T-helper 1 cell treated with Interleukin-12 subunit alpha and Interleukin-12 subunit beta and Interleukin-4 antibody, amounts not matched to agents 30 ng/mL and 1 ng/mL, for 36 hours (primary cell): ENCODE results near the gene NRCAM. TPM values are rescaled to one million over a fixed set of nuclear protein-coding genes. Genes with fewer than 3 reads are reported as not detected.
"Not testable (repeated sequence)": the region's sequence is repeated elsewhere in the genome, so short reads cannot be mapped to it uniquely, and the experiment has no call there.

Experiments used
- intact Hi-C: fragments of 100-400 bp; cut with micrococcal nuclease; formaldehyde crosslinking; loops from one replicate; pipeline ENCODE4 v1.15.1; 2024
- total RNA-seq: library from RNA; stranded (reverse); gene quantifications from 2 replicates; pipeline ENCODE4 v1.2.3, GENCODE V29; 2022

The NRCAM gene
- total RNA-seq, 1 donor from 2014 or later, result 0.12 TPM

GRCh38 chr7:108403597-108404217 lies 52.5 kb downstream of the NRCAM start:
- intact Hi-C loops, result no loop called here

GRCh38 chr7:108402865-108403264 lies 53.4 kb downstream of the NRCAM start:
- intact Hi-C loops, result no loop called here

DNA sequence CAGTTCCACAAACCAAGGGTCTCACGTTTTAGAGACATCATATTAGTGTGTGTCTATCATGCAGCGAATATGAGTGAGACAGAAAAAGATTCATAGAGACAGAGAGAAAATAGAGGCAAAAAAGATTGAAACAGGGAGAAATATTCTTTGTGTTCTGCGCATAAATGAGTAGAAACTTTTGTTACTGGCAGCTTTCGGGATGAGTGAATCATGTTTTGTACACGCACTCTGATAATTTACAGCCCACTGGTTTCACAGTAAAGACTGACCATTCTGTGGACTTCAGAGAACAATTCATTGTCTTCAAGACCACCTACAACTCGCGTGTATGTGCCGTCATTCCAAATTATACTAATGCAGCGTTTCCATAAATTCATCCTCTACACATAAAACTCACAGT lies 60.2 kb downstream of the NRCAM start:
- intact Hi-C loops, result no loop called here

DNA sequence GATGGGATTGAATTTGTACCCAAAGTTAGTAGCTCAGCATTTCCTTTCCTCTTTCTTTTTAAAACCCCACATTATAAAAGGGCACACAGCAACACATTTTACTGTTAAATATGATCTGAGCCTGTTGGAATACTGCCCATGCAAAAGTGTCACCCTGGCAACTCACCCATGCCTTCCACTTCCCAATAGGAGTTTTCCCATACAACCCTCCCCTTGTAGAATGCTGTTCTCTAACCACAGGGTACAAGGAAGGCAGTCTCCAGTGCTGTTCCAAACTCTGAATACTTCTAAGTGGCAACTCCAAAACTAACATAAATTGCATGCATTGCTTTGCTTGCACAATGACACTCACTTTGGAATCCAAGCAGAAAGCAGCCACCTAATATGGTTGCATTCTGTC lies 60.8 kb downstream of the NRCAM start:
- intact Hi-C loops, result no loop called here

GRCh38 chr7:108393097-108393496 lies 63.1 kb downstream of the NRCAM start:
- intact Hi-C loops, result not testable (repeated sequence)

DNA sequence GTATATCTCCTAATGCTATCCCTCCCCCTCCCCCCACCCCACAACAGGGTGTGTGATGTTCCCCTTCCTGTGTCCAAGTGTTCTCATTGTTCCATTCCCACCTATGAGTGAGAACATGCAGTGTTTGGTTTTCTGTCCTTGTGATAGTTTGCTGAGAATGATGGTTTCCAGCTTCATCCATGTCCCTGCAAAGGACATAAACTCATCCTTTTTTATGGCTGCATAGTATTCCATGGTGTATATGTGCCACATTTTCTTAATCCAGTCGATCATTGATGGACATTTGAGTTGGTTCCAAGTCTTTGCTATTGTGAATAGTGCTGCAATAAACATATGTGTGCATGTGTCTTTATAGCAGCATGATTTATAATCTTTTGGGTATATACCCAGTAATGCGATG lies 68.5 kb downstream of the NRCAM start:
- intact Hi-C loops, result not testable (repeated sequence)

GRCh38 chr7:108385834-108386422 lies 70.3 kb downstream of the NRCAM start:
- intact Hi-C loops, result loop anchor here (1.0 kb wide), 1 partner anchor 111 kb away; no protein-coding TSS in a partner anchor

DNA sequence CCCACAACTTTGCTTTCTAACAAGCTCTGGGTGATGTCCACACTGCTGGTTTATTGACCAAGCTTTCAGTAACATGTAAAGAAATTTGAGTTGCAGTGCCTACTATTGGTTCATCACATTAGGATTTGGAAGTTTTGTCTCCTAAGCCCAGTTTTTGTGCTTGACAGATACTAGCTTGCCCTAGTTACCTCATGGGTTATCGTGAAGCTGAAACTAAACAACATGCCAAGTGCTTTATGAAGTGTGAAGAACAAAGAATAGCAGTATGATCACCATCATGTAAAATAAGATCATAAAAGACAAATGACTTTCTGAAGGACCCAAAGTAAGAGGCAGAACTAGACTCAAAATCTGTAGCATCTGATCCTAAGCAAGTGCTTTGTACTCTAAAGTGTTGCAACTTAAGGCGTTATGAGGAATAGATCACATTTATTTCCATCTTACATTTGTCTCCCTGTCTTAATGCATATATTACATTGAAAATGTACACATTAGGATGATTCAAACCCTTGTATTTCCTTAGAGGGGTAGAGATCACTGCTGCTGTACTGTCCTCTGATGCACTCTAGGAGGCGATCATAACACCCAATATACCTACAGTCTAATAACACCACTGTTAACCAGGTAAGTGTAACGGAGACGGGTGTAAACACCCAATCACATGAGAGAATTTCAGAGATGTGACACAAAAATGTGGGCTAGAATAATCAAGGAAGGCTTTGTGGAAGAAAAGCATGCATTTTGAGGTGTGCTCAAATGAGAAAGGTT lies 71.3 kb downstream of the NRCAM start:
- intact Hi-C loops, result loop anchor here (1.0 kb wide), 1 partner anchor 112 kb away; no protein-coding TSS in a partner anchor

- intact Hi-C loops, result no loop called here
These were observed 73.3 kb downstream of the NRCAM start for GRCh38 chr7:108382932-108383331.

GRCh38 chr7:108380517-108380916 lies 75.7 kb downstream of the NRCAM start:
- intact Hi-C loops, result no loop called here

DNA sequence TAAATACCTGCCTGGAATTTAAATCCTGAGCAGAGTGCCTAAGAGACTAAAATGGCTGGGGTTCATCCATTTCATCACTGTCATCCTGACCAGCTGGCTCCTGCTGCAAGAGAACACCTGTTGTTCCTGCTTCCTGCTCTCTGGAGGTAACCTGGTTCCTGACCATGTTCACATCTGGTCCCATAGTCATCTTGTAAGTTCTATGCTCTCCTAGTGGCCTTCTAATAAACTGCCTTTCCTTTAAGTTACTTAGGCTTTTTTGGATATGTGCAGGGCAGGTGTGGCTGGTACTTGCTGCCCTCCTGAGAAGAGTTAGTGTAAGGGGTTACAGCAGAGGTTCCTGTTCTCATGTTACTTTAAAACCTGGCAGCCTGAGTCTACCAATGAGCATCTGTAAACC lies 80.0 kb downstream of the NRCAM start:
- intact Hi-C loops, result no loop called here

DNA sequence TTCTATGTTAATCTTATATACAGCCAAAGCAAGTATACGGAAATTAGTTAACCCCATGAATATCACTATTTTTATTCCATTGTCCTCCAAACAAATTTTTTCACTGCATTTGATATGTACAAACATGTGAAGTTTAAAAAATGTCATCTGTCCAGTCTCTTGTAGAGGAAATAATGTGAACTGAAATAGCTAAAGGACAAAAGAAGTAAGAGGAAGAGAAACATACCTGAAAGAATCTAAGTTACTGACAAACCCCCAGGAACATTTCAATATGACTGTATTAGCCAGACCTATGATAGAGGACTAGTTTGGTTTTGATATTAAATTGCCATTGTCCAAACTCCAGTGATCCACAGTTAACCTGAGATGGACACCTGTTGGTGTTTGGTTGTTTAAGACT lies 80.6 kb downstream of the NRCAM start:
- intact Hi-C loops, result no loop called here

- intact Hi-C loops, result no loop called here
These were observed 81.3 kb downstream of the NRCAM start for GRCh38 chr7:108374899-108375298.

GRCh38 chr7:108372618-108373017 lies 83.6 kb downstream of the NRCAM start:
- intact Hi-C loops, result no loop called here

DNA sequence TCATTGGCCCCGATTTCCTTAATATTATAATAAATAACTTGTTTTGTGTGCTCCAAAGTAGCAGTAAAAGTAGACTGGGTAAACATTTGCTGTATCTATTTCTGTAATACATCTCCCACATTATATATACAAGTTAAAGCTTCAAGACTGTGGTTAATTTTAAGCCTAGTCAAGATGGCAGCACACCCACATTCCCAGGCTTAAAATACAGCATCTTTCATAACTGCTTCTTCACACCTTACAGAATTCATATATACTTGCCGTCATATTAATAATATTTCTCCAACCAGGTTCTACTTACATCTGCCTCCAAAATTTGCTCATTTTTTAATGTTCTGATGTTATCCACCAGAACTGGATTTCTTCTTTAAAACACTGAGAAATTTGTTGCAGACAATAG lies 85.6 kb downstream of the NRCAM start:
- intact Hi-C loops, result no loop called here

GRCh38 chr7:108368466-108368865 lies 87.8 kb downstream of the NRCAM start:
- intact Hi-C loops, result no loop called here

- intact Hi-C loops, result no loop called here
These were observed 88.3 kb downstream of the NRCAM start for GRCh38 chr7:108367946-108368345.

DNA sequence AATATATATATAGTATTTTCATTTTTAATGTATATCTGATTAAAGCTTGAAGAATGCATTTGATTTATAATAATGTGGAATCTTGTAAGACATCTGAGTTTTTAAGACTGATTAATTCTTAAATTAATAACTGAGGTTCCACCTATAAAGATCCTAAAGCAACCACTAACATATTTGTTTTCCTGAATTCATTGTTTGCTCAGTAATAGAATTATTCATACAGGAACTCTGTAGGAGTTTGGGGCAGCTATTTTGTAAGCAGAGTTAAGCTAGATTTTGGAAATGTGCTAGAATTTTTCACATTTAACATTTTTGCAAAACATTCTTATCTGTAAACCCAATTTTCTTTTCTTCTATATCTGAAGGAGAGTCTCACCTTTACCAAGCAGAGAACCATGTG lies 88.9 kb downstream of the NRCAM start:
- intact Hi-C loops, result no loop called here

- intact Hi-C loops, result no loop called here
These were observed 92.6 kb downstream of the NRCAM start for GRCh38 chr7:108363659-108364058.

GRCh38 chr7:108360058-108360800 lies 96.0 kb downstream of the NRCAM start:
- intact Hi-C loops, result no loop called here

DNA sequence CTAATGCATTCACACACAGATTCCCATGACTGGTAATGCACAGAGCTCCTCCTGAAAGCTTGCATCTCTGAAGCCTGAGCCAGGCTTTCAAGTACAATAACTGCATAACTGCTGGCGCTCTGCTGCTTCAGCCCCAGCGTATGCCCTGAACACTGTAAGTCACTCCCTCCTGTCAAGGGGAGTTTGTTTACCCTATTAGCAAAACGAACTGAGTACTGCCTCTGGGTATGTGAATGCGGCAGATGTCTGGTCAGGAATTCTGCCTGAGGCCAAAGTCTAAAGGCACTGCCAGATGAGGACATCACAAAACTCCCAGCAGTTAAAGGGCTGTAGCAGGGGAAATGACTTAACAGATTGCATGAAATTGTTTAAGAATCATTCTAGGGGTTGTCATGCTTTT lies 97.7 kb downstream of the NRCAM start:
- intact Hi-C loops, result no loop called here

DNA sequence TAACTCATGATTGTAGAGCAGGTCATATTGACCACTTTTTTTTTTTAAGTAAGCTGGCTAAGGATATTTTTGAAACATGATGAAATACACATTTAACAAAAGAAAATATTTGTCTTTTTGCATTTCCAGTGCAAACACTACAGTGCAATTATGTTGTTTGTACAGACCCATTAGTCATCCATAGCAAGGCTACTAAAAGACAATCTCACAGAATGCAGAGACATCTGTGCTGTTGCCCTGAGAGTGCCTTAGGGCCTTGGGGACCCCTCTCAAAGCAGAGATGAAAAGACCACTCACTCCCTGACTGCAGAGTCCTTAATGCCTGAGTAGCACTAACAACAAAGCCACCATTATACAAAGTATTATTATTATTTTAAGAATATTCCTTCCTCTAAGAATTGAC lies 104.5 kb downstream of the NRCAM start:
- intact Hi-C loops, result no loop called here
